HFF-Myc (cell line): ENCODE results near the gene ZNF664.

Experiments
- DNase-seq: peaks from one replicate; pipeline ENCODE4 v3.0.0-alpha.2; 2011; ENCODE audit warnings: low read depth; ENCODE audit errors: extremely low read depth
- H3K4me3 ChIP-seq: replicated peaks from 2 replicates; pipeline ENCODE4 v1.5.1; 2011; ENCODE audit warnings: low read depth, mild to moderate bottlenecking, control low read depth, low read length
- TF ChIP-seq, protein P1 (sequence below): IDR thresholded peaks from 2 replicates; pipeline ENCODE4 v1.5.1; 2012; ENCODE audit warnings: mild to moderate bottlenecking, low read depth, low read length, control low read depth; ENCODE audit errors: missing control alignments

The ZNF664 gene

DNA sequence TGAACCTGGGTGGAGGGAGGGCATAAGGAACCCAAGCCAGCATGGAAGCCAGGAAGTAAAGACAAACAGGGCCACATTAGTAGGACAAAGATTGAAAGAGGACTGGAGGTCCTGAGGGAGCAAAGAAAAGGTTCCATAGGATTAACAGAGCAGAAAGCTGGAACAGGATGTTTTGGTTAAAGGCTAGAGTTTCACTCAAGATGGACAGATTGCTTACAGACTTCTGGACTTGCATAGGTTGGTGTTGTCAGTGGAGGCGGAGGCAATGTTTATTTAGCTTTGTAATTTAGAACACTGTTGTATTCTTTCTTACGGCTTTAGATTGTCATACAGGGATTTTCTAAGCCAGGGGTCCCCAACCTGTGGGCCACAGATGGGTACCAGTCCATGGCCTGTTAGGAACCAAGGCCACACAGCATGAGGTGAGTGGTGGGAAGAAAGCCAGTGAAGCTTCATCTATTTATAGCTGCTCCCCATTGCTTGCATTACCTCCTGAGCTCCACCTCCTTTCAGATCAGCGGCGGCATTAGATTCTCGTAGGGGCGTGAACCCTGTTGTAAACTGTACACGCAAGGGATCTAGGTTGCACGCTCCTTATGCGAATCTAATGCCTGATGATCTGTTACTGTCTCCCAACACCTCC lies 31.3 kb downstream of the ZNF664 start:
- no peak for DNase-seq

DNA sequence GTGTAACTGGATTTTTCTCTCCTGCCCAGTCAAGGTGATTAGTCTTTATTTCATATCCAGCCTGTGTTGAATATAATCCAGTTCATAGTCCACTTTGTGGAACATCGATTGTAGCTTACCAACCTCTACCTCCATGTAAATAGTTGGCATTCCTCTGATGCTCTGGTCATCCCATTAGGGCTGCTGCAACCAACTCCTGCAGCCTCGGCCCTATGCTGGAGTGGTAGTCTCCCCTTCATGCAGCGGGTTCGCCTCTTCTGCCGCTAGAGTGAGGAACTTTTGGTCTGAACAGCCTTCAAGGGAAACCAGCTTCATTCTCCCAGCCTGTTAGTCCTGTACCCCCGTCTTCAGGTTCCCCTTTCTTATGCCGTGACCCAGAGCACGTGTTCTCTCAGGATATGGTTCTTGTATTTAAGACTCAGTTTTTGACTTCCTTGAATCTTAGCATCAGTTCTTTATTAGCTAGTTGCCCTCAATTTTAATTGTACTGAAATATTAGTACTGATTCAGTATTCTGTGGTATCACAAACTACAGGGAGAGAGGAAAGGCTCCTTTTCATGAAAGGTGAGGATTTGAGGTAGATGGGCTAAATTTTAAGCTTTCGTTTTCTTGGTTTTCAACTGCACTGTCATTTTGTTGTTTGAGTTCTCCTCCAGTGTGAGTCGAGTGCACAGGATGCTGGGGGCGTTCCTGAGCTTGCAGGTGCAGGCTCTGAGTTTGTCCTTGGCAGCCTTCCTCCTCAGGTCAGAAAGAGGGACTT lies 33.2 kb downstream of the ZNF664 start:
- no peak for DNase-seq
- H3K4me3 ChIP-seq: no peak overlapping the region
- TF ChIP-seq, protein P1, sequence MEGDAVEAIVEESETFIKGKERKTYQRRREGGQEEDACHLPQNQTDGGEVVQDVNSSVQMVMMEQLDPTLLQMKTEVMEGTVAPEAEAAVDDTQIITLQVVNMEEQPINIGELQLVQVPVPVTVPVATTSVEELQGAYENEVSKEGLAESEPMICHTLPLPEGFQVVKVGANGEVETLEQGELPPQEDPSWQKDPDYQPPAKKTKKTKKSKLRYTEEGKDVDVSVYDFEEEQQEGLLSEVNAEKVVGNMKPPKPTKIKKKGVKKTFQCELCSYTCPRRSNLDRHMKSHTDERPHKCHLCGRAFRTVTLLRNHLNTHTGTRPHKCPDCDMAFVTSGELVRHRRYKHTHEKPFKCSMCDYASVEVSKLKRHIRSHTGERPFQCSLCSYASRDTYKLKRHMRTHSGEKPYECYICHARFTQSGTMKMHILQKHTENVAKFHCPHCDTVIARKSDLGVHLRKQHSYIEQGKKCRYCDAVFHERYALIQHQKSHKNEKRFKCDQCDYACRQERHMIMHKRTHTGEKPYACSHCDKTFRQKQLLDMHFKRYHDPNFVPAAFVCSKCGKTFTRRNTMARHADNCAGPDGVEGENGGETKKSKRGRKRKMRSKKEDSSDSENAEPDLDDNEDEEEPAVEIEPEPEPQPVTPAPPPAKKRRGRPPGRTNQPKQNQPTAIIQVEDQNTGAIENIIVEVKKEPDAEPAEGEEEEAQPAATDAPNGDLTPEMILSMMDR: no peak

More for the DNA sequence above, 31.3 kb downstream of the ZNF664 start:
- no peak overlapping the region for H3K4me3 ChIP-seq
- TF ChIP-seq, protein P1: no peak

DNA sequence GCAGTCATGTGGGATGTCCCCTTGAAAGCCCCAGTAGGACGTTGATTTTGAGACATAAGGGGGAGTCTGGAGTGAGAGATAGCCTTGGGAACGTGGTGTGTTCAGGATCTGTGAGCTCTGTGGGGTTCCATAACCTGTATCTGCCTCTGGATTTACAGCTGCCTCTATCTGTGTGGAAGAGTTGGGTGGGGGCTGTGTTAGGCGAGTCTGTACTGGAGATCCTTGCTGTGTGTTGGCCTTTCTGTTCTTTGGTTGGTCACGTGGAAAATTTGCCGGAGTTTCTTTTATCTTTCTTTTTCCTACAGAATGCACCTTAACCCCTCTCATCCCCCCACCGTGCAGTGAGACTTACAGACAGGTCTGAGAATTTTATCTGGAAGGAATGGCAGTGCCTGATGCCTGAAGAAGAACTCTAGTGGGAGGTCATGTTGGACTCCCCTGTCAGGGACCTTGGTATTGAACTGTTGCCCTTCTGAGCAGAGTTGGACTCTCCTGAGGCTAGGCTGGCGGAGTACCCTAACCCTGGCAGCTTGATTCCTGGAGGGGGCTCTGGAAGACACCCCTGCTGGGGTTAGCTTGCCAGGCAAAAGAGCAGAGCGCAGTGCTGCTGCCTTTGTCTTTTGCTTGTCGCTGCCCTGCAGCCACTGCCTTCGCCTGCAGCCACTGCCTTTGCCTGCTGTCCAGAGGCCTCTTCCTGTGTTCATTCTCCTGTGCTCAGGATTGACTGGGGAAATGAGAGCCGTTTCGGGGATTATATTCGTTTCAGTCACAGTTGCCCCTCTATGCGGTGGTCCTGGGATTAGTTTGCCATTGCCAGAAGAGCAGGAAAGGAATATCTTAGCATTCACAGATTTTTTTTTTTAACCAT lies 34.1 kb downstream of the ZNF664 start:
- DNase-seq: no peak
- TF ChIP-seq, protein P1: no peak

DNA sequence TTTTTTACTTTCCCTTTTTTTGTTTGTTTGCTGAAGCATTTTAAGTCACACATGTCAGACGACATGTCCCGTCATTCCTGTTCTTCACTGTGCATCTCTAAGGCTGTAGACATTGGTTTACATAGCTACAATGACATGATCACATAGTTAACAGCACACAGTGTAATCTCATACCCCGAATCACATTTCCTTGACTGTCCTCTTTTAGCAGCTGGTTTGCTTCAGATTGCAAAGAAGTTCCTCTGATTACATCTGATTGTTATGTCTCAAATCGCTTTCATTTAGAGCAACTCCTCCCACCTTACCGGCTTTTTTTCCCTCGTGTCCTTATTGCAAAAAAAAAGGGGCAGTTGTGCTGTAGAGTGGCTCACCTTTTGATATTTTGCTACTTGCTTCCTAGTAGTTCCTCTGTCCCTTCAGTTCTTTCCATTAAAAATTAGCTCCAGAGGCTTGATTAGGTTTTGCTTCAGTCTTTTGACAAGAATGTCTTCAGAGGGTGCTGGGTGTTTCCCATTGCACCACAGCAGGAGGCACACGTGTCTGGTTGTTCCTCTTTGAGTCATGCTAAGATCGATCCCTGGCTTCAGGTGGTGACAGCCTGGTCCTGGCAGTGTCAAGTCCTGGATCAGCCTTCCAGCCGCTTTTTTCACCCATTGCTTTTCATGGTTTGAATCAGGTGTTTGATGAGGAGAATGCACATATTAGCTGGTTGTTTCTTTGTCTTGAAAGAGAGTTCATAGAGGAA lies 35.0 kb downstream of the ZNF664 start:
- TF ChIP-seq, protein P1: no peak
- no peak overlapping the region for H3K4me3 ChIP-seq
- DNase-seq: no peak

More for the DNA sequence above, 34.1 kb downstream of the ZNF664 start:
- no peak overlapping the region for H3K4me3 ChIP-seq

DNA sequence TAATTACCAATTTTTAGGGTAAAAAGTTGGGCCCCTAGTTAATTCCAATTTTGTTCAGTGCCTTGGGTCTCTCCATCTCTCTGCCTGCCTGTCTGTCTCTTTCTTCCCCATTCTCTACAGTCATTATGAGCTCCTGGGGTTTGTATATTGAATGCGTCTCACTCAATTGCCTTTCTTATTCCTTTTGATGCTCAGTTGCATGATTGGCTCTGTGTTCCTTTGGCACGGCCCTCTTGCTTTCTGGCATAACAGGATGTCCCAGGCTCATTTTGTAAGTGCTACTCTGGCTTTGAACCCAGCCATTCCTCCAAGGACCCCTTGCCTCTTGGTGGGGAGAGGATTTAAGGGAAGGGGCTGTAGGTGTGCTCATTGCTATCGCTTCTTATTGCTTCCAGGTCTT lies 35.6 kb downstream of the ZNF664 start:
- TF ChIP-seq, protein P1: no peak
- no peak for DNase-seq
- H3K4me3 ChIP-seq: no peak overlapping the region

DNA sequence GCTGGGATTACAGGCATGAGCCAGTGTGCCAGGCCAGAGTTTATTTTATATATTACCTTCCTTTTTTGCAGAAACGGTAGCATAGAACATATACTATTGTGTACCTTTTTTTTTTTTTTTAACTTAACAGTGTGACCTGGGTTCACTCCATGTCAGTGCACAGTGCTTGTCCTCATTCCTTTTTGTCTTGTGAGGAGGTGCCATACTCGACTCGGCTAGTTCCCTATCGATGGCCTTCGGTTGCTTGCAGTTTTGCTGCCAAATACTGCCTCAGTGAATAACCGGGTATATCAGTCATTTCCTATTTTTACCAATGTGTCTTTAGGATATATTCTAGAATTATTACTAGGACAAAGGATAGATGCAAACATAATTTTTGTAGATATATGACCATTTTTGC lies 36.8 kb downstream of the ZNF664 start:
- TF ChIP-seq, protein P1: no peak
- no peak for DNase-seq
- no peak overlapping the region for H3K4me3 ChIP-seq
